Measurements from ENCODE around the gene GPC5. TPM values are rescaled to one million over a fixed set of nuclear protein-coding genes. Genes with fewer than 3 reads are reported as not detected.

Gene GPC5
- total and polyA plus RNA-seq, 10 donors: 0.04 to 0.83 (median 0.26) TPM; not detected in 3

DNA sequence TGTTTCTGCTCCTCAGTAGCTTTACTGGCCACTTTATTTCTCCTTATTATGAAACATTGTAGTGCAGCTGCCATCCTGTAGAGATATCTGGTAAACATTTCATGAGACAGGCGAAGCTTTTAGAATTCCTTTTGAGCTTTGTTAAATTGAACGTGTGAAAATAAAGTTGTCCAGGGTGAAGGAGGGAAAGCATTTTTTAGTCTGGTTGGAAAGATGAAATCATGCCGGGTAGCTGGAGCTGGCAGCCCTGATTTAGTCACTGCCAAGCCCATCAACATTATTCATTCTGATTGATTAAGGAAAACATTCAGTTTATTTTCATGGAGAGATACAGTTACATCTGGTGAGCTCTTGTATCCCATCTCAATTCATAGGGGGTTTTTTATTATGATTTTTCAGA is 1502.0 kb downstream of the GPC5 start:
- no peaks in the 10 kb centered on the region for H3K27me3 ChIP-seq (replicated peaks in 1 of 7)
- intact Hi-C loops (cut with DNase I; ENCODE audit: low total_unique reads): no loop called here
- peaks cover 0 to 38% (median 20%) of the 10 kb centered on the region in 8 donors for H3K9me3 ChIP-seq
- no peak overlapping the region for H3K27ac ChIP-seq
- H3K4me3 ChIP-seq: no peak overlapping the region
- TF ChIP-seq POLR2A (IDR thresholded peaks at IDR 0.05): no peak
- TF ChIP-seq, protein P1, sequence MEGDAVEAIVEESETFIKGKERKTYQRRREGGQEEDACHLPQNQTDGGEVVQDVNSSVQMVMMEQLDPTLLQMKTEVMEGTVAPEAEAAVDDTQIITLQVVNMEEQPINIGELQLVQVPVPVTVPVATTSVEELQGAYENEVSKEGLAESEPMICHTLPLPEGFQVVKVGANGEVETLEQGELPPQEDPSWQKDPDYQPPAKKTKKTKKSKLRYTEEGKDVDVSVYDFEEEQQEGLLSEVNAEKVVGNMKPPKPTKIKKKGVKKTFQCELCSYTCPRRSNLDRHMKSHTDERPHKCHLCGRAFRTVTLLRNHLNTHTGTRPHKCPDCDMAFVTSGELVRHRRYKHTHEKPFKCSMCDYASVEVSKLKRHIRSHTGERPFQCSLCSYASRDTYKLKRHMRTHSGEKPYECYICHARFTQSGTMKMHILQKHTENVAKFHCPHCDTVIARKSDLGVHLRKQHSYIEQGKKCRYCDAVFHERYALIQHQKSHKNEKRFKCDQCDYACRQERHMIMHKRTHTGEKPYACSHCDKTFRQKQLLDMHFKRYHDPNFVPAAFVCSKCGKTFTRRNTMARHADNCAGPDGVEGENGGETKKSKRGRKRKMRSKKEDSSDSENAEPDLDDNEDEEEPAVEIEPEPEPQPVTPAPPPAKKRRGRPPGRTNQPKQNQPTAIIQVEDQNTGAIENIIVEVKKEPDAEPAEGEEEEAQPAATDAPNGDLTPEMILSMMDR (IDR thresholded peaks at IDR 0.05 in 8 of 11, conservative IDR thresholded peaks at IDR 0.05 in 3 of 11): no peak
- no peak for TF ChIP-seq POLR2AphosphoS5 (IDR thresholded peaks at IDR 0.05)
- 68 to 79% (median 69%) methylated on average over 3 of the region's 3 CpGs for WGBS, 5 donors
- no peak for DNase-seq
- no peaks in the 10 kb centered on the region for H3K36me3 ChIP-seq
- H3K4me1 ChIP-seq: no peaks in the 10 kb centered on the region

DNA sequence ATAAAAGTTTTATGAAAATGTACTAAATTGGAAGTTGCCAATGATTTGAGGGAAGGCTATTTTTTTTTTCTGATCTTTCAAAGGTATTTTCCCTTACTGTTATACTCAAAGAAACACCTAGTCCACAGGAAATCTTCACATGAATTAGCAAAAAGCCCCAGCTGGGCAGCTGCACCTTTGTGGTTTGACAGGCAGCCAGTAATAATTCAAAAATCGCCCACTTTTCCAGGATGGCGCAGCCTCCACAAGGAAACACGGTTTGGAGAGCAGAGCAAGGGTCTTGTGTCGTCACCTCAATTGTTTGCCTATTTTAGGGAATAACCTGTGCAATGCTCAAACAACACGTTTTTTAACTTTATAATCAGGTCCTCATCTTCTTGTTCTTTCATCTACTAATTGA is 1503.3 kb downstream of the GPC5 start:
- Histone ChIP-seq H3K4me1 (no peaks in the 10 kb centered on the region), H3K4me3 (no peak overlapping the region), H3K27me3 (replicated peaks in 1 of 7) (no peaks in the 10 kb centered on the region), H3K36me3 (no peaks in the 10 kb centered on the region), H3K9me3 (peaks cover 0 to 43% (median 23%) of the 10 kb centered on the region in 8 donors), H3K27ac (no peak overlapping the region)
- 49 to 67% (median 65%) methylated on average over 5 of the region's 5 CpGs for WGBS, 5 donors
- TF ChIP-seq, protein P1 (IDR thresholded peaks at IDR 0.05 in 8 of 11, conservative IDR thresholded peaks at IDR 0.05 in 3 of 11): no peak
- TF ChIP-seq POLR2A (IDR thresholded peaks at IDR 0.05) (no peak), POLR2AphosphoS5 (IDR thresholded peaks at IDR 0.05) (no peak)
- DNase-seq: no peak
- intact Hi-C loops (cut with DNase I; ENCODE audit: low total_unique reads): no loop called here

DNA sequence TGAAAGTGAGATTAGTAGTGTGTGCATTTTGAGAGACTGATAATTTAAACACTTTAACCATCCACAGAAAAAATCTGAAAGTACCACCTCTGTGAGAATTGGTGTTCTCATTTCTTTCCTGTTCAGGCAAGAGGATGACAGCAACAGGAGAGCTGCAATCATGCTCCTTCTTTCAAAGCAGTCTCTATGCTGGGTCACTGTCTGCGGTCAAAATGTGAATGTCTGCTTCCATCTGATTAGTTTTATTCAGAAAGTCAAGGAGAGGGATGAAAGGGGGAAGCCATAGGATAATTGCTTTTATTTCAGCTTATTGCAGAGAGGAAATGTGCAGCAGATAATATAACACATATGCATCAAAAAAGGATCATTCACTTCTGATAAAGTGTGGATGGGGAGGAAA is 1514.2 kb downstream of the GPC5 start:
- intact Hi-C loops (cut with DNase I; ENCODE audit: low total_unique reads): no loop called here
- Histone ChIP-seq H3K4me3 (no peak overlapping the region), H3K36me3 (no peaks in the 10 kb centered on the region), H3K4me1 (no peaks in the 10 kb centered on the region), H3K27ac (no peak overlapping the region), H3K27me3 (replicated peaks in 1 of 7) (no peaks in the 10 kb centered on the region), H3K9me3 (no peaks in the 10 kb centered on the region)
- no peak for DNase-seq
- TF ChIP-seq POLR2A (IDR thresholded peaks at IDR 0.05) (no peak), POLR2AphosphoS5 (IDR thresholded peaks at IDR 0.05) (no peak)
- TF ChIP-seq, protein P1 (IDR thresholded peaks at IDR 0.05 in 8 of 11, conservative IDR thresholded peaks at IDR 0.05 in 3 of 11): no peak
- 72 to 97% (median 87%) methylated on average over 1 of the region's 1 CpG for WGBS, 5 donors

DNA sequence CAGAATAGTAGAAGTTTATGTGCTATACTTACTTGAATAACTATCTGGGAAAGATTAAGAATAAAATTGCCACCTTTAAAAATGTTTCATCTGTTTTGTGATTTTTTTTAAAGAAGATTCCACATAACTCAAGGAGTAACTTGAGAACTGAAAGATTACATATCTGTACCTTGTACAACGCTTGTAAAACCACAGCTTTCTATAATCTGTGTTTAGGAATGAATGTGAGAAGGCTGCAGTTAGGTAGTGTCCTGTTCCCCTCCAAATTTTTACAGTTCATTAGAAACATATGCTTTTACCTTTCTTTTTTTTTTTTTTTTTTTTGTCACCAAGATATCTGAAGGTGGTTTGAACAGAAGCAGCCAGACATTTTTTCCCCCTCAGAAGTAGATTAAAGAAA is 1515.4 kb downstream of the GPC5 start:
- H3K27ac ChIP-seq: no peak overlapping the region
- WGBS, 5 donors: 69 to 88% (median 76%) methylated on average over 1 of the region's 1 CpG
- no peak overlapping the region for H3K4me3 ChIP-seq
- H3K4me1 ChIP-seq: no peaks in the 10 kb centered on the region
- intact Hi-C loops (cut with DNase I; ENCODE audit: low total_unique reads): no loop called here
- no peaks in the 10 kb centered on the region for H3K36me3 ChIP-seq
- DNase-seq: no peak
- TF ChIP-seq, protein P1 (IDR thresholded peaks at IDR 0.05 in 8 of 11, conservative IDR thresholded peaks at IDR 0.05 in 3 of 11): no peak
- TF ChIP-seq POLR2A (IDR thresholded peaks at IDR 0.05) (no peak), POLR2AphosphoS5 (IDR thresholded peaks at IDR 0.05) (no peak)
- no peaks in the 10 kb centered on the region for H3K27me3 ChIP-seq (replicated peaks in 1 of 7)
- no peaks in the 10 kb centered on the region for H3K9me3 ChIP-seq

Small RNA genes within 50 kb of the gene (microRNA-seq; reads per million reads assigned to microRNA genes)
- 0 reads per million in 3 donors for gene MIR548AS

Small RNA genes within 50 kb of the gene (small RNA-seq; reads per million reads assigned to genes)
- gene AL356737.1: 0 reads per million in 4 donors
- gene FABP5P4: 0 reads per million in 4 donors
- gene MIR548AS: 0 reads per million in 4 donors
- 0 reads per million in 4 donors for gene RNU4ATAC3P

Other genes with a start within 250 kb of the GPC5 start
- gene MIR17HG, start 50.9 kb upstream of the GPC5 start, total RNA-seq: 10 to 100 TPM in 1 of 7 donors, 1 to 10 TPM in 6; 5.0 to 15.0 (median 7.1) TPM
- gene MIR17HG, start 50.9 kb upstream of the GPC5 start, polyA plus RNA-seq: 1 to 10 TPM; 3.7 to 6.1 (median 6.0) TPM

Measured in spleen (tissue), 11 donors.